NCI-H510A (cell line): ENCODE results near the gene IPMK.

Experiments
- DNase-seq: peaks from one replicate; lab custom pipeline; 2025; lab: John Stamatoyannopoulos, UW

Gene IPMK

GRCh38 chr10:58267713-58268453 lies at the start of gene IPMK:
Gene IPMK, minus strand, starts transcription at chr10:58267894. Its CDS starts 283 bp downstream, at chr10:58267611.
- DNase-seq = peak; percentile 49

- no peak for DNase-seq
These were observed 49.2 kb upstream of the IPMK start for GRCh38 chr10:58316874-58317273.

GRCh38 chr10:58311026-58311425 lies 43.3 kb upstream of the IPMK start:
- DNase-seq = no peak

GRCh38 chr10:58307676-58308075 lies 40.0 kb upstream of the IPMK start:
- DNase-seq = no peak

- no peak for DNase-seq
These were observed 38.1 kb upstream of the IPMK start for GRCh38 chr10:58305821-58306220.

- no peak for DNase-seq
These were observed 36.5 kb upstream of the IPMK start for GRCh38 chr10:58304099-58304633.

GRCh38 chr10:58302254-58302653 lies 34.6 kb upstream of the IPMK start:
- DNase-seq = no peak

GRCh38 chr10:58300676-58301075 lies 33.0 kb upstream of the IPMK start:
- no peak for DNase-seq

GRCh38 chr10:58299580-58299979 lies 31.9 kb upstream of the IPMK start:
- no peak for DNase-seq

- DNase-seq = no peak
These were observed 26.3 kb upstream of the IPMK start for GRCh38 chr10:58293989-58294388.

- DNase-seq = no peak
These were observed 24.0 kb upstream of the IPMK start for GRCh38 chr10:58291538-58292174.

GRCh38 chr10:58282615-58283014 lies 14.9 kb upstream of the IPMK start:
- no peak for DNase-seq

GRCh38 chr10:58281092-58281752 lies 13.5 kb upstream of the IPMK start:
- no peak for DNase-seq

GRCh38 chr10:58280477-58280876 lies 12.8 kb upstream of the IPMK start:
- no peak for DNase-seq

GRCh38 chr10:58278962-58279307 lies 11.2 kb upstream of the IPMK start:
- no peak for DNase-seq

GRCh38 chr10:58278274-58278961 lies 10.7 kb upstream of the IPMK start:
- DNase-seq = no peak

GRCh38 chr10:58275908-58276307 lies 8.2 kb upstream of the IPMK start:
- no peak for DNase-seq

- no peak for DNase-seq
These were observed 7.6 kb upstream of the IPMK start for GRCh38 chr10:58275261-58275660.

- no peak for DNase-seq
These were observed 2.1 kb upstream of the IPMK start for GRCh38 chr10:58269782-58270290.

- DNase-seq = peak; percentile 87
These were observed 1.5 kb upstream of the IPMK start, which contains the start of gene CISD1 for GRCh38 chr10:58268946-58269781. Gene CISD1, plus strand, starts transcription at chr10:58269162. Its CDS starts 112 bp downstream, at chr10:58269274.

GRCh38 chr10:58268454-58268945 lies 806 bp upstream of the IPMK start:
- DNase-seq = no peak
